HG02798 (cell line): ENCODE measurements around the gene QRICH2.
"Not testable (repeated sequence)": the region's sequence is repeated elsewhere in the genome, so short reads cannot be mapped to it uniquely, and the experiment has no call there.

ENCODE experiments used
- ATAC-seq: cut with Tn5 transposase; IDR thresholded peaks from one replicate; pipeline ENCODE4 v1.9.1; 2021; ENCODE audit warnings: mild to moderate bottlenecking; ENCODE audit not compliant: unreplicated experiment, poor library complexity

Gene QRICH2

DNA sequence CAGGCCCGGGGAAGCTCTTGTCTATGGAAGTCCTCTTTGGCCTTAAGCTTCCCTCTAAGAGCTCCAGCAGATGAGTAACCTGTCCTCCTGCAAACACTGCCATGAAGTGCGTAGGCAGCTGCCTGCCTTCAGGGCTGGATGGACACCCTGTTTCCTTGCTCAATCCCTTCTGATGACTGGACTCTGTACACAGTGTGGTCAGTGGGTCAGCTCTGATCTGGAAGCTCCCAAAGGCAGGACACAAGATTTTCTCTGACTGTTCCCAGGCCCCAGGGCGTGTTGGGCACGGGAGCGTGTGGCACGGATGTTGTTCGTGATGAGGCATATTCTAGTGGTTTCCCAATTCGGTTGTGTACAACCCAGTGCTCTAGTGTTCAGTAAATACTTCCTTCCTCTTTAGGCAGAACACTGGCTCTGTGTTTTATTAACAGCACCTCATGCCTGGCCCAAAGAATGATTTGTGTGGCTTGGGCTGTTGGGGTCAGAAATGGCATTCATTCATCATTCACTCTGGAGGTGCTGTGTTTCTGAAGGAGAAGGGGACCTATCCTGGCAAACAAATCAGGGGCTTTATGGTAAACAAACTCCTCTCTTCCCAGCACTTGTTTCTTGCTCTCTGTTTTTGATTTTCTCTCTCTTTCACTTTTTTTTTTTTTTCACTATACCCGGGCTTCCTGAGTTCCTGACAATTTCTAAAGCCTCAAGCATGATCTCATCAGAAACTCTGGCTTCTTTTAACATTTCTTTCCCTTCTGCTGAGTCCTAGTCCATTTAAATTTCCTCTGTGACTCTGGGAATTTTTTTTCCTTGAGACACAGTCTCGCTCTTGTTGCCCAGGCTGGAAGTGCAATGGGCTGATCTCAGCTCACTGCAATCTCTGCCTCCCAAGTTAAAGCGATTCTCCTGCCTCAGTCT, 55.8 kb downstream of the QRICH2 start:
- ATAC-seq: no peak

DNA sequence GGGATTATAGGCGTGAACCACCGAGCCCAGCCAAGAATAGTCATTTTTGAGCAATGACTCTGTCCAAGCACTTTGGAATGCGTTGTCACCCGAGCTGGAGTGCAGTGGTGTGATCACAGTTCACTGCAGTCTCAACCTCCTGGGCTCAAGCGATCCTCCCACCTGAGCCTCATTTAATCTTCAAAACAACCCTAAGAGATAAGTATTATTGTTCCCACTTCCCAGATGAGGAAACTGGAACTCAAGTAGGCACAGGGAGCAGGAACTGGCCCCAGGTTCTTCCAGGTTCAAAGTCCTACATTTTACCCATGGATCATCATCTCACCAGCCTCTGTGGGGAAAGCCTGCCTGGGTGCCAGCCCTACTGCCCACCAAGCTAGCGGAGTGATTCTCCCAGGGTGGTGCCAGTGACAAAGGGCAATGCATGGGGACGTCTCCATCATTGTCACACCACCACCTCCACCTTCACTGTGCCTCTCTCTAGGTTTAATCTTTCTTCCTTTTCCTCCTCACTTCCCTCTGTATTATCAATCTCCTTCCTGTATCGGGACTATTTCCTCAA, 56.5 kb downstream of the QRICH2 start:
- no peak for ATAC-seq

DNA sequence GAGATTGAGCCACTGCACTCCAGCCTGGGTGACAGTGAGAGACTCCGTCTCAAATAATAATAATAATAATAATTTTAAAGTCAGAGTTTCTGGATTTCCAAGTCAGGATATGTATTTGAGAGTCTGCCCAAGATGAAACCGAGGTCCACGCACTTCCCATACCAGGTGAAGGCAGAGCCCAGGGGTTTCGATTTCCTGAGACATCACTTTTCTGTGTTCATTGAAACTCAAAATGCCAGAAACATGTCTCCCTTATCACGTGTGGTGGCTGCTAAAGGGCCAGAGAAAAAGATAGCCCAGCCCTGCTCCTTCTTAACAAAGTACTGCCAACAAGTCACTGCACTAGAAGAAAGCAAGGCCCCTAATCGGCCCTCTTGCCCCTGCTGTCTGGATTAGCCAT, 57.9 kb downstream of the QRICH2 start:
- ATAC-seq: no peak

DNA sequence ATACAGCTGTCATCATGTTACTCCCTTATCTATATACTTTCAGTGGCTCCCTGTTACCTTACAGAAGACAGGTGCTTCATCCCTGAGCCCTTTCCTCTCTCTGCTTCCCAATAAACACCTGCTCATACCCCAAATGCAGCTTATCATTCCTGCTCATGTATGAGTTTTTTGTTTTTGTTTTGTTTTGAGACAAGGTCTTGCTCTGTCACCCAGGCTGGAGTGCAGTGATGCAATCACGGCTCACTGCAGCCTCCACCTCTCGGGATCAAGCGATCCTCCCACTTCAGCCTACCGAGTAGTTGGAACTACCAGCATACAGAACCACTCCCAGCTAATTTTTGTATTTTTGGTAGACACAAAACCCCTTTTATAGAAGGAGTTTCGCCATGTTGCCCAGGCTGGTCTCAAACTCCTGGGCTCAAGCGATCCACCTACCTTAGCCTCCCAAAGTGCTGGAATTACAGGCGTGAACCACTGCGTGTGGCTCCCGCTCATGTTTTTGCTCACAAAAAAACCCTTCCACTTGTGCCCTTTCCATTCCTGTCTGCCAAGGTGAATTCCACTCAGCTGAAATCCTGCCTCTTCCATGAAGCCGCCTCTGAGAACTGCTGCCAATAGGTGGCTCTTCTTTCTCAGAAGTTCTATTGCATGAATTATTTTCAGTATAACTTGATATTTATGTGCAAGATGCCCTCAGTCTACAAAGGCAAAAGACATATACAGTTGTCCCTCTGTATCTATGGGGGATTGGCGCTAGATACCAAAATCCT, 59.9 kb downstream of the QRICH2 start:
- ATAC-seq: no peak

DNA sequence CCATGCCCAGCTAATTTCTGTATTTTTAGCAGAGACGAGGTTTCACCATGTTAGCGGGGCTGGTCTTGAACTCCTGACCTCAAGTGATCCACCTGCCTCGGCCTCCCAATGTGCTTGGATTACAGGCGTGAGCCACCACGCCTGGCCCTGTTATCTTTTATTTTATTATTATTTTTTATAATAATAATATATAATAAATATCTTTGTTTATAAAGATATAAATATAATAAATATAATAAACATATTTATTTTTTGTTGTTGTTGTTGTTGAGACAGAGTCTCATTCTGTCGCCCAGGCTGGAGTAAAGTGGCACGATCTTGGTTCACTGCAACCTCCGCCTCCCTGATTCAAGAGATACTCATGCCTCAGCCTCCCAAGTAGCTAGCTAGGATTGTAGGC, 60.8 kb downstream of the QRICH2 start:
- ATAC-seq: no peak

DNA sequence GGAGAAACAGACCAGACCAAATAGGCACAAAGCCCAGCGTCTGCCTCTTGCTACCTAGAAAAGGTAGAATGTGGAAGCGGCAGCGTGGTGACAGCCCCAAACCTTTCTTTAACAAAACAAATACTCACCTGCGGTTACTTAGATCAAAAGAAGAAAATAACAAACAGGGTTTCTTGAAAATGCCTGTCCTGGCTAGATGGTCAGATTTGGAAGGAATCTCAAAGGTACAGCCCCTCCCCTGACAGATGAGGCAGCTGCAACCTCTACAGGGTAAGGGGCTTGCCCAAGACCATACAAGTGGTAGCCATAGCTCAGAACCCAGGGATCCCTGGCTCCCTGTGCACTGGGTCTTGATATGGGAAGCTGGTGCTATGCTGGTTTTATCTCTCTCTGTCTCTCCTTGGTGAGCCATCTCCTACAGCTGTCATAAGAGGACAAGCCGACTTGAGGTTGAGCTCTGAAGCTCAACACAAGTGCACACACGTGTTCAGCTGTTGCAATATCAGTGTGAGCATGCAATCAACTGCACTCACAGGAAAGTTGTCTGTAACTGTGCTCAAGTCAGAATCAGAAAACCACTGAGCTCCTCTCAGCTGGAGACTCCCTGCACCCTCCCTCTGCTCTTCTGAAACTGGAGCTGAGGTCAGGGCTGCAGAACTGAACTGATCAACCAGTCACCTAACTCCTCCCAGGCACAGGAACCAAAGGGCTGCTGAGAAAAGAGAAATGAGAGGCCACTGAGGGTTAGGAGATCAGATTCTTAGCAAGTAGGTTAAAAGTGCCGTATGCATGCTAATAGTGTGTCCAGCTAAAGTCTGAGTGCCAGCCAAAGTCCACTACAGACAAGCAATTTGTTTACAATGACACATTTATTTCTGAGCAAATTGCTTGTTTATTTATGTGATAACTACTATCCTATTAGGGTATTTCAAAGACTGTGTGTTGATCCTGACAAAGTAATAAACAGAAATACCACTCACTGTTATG, 61.7 kb downstream of the QRICH2 start:
- ATAC-seq: peak; percentile 98

DNA sequence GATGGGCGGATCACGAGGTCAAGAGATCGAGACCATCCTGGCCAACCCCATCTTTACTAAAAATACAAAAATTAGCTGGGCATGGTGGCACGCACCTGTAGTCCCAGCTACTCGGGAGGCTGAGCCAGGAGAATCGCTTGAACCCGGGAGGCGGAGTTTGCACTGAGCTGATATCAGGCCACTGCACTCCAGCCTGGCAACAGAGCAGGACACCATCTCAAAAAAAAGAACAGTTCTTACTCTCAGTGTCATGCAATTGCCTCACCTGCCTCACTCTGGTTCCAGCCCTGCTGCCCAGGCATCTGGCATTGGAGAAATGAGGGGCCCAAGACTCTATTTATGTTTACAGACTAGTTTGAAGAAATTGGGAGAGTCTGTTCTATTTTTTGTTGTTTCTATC, 63.4 kb downstream of the QRICH2 start:
- ATAC-seq: not testable (repeated sequence)

DNA sequence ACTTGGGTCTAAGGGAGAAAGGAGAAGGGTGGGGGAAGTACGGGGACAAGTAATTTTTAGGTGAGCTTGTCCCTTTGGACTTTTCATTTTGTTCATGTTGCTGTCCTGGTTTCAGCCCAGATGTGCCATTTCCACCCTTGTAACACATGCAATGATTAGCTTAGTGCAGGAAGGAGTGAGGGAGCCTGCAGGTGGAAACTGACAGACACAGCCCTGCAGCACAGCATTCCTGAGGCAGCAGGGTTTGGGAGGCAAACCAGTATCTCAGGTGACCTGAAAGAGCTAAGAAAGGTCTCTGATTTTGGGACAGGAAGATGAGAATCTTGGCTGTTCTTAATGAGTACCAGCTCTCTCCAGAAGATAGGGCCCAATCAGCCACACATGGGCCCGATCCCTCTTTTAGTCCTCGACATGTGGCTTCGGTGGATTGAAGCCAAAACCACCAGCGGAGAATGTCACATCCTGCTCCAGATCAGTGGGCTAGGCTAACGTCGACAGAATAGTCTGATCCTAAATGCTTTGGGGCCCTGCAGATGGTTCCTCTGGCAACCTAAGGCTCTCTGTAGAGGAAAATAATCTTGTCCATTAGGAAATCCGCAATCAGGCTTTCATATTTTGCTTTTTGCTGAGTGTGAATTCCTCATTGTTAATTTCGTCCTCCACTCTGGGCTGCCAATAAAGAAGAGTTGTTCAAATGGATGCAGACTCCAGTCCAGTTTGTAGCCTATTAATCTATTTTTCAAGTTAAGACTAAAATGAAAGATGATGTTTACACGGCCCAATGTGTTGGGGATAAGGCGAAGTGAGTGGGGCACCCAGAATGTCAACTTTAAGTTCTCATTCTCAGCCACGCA, 64.0 kb downstream of the QRICH2 start:
- ATAC-seq: no peak

DNA sequence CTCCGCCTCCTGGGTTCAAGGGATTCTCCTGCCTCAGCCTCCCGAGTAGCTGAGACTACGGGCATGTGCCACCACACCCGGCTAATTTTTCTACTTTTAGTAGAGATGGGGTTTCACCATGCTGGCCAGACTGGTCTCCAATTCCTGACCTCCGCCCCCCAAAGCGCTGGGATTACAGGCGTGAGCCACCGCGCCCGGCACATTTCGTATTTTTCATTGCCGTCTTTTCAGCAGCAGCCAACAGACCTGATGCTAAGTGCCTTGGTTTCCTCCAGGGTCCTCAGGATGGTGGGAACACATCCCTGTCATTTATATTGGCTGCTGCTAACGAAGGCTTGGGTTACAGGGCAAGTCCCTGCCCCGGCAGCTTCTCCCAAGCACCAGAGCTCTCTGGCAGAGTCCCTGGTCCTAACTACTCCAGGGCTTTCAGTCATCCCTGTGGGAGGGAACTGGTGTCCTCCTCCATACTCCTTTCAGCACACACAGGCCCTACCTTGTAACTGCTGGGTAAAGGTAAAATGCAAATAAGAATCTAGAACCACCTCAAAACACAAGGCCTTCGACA, 66.3 kb downstream of the QRICH2 start:
- no peak for ATAC-seq

DNA sequence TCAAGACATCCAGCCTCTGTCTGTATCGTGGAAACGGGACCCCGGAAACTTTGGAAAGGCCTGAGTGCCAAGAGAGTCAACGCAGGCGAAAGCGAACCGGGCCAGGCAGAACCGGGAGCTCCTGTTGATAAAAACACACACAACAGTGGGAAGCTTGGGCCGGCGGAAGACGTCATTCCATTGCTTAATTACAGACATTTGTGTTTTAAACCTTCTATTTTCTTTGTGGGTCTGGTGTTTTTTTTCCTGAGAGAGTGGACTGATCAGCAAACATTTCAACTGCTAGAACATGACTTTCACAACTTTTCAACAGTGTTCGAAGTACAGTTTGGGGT, 66.9 kb downstream of the QRICH2 start:
- ATAC-seq: no peak

DNA sequence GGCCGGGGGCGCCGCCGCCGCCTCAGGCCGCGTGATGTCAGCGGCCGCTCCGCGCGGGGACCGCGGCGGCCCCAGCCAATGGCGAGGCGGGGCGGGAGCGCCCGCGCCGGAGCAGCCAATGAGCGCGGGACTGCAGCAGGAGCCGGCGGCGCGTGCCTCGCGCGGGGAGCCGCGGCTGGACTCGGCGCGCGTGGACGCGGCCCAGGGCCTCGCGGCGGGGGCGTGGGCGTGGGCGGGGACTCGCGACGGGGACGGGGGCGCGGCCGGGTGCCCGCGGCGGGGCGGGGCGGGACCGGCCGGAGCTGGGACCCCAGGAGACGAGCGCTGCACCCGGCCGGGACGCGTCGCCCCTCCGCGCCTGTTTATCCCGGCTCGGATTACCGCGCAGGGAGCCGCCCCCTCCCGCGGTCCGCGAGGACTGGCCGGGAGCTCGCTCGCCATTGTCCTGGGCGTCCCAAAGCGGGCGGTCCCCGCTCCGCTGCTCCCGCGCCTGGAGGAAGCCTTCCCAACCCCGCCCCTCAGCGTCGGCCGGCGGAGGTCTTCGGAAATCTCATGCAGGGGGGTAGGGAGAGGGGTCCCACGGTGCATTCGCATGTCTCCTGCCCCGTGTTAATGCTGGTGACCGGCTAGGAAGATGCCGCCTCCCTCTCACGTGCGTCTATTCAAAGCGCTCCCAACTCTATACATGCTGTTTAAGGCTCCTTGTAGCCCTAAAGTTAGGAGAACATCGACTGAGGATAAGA, 67.4 kb downstream of the QRICH2 start, which contains the start of gene RNF157:
Gene RNF157, minus strand, starts transcription at position 33 of the 743 bp plus-strand sequence. CDS start 253 bp downstream, outside the sequence.
- peak; percentile 89 for ATAC-seq

DNA sequence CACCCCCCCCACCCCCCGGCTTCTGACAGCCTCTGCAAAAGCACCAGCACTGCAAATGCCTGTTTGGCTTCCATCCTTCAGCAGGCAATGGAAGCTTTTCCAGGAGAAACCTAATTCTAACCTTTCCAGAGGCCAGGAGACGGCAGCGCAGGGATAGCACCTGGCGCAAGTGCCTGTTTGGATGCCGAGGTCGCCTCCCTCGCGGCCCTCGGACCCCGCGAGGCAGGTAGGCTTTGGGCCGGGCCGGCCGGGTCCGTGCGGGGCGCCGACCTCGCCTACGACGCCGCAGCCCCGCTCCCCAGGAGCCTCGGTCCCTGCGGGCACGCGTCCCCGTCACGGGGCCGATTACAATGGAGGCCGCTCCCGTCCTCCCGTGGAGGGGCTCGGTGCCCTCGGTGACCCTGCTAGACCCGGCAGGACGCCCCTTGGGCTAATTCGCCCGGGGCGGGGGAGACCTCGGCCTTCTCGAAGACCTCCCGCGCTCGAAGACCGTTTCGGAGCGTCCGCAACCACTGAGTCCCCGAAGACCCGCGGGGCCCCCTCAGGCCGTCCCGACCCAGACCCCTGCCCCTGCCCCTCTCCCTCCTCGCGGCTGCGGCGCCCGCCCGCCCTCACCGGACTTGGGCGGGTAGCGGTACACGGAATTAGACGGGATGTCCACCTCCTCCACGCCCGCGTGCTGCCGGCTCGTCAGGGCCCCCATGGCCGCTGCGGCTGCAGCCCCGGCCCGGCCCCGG, 68.4 kb downstream of the QRICH2 start:
- ATAC-seq: peak; percentile 5

DNA sequence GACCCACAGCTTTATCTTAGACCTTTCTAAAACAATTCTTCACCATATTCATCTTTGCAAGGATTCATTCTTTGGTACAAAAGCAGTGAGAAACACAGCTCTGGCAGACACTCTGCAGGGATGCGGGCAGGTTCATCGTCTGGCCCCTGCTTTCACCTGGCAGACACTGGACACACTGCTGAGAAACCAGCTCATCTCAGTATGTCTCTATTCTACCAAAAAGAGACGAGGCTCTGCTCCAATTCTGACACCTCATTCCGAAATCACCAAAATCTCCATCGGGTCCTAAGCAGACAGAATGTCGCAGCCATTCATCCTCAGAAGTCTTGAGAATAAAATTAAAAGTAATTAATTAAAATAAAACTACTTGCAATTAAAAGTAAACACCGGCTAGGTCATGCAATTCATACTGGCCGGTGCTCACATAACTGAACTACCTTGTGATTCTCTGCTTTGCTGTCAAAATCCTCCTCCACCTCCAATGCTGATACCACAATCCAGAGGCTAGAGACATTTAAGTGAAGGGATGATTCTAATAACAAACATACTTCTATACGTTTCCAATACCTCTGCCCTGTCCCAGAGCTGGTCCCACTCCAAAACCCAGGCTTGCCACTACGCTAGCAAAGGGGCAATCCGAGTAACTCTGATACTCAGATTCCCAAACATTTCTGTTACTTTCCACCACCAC, 69.1 kb downstream of the QRICH2 start:
- ATAC-seq: no peak

DNA sequence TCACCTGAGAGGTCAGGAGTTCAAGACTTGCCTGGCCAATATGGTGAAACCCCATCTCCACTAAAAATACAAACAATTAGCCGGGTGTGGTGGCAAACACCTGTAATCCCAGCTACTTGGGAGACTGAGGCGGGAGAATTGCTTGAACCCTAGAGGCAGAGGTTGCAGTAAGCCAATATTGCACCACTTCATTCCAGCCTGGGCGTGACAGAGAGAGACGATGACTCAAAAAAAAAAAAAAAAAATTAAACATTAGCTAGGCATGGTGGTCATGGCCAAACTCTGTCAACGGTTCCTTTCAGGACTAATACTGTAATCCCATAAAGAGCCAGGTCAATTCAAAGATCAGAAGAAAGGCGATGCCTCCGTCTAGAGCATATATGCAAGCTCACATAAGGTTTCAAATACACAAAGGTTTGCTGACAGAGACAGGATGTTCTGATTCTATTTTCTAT, 70.2 kb downstream of the QRICH2 start:
- no peak for ATAC-seq

DNA sequence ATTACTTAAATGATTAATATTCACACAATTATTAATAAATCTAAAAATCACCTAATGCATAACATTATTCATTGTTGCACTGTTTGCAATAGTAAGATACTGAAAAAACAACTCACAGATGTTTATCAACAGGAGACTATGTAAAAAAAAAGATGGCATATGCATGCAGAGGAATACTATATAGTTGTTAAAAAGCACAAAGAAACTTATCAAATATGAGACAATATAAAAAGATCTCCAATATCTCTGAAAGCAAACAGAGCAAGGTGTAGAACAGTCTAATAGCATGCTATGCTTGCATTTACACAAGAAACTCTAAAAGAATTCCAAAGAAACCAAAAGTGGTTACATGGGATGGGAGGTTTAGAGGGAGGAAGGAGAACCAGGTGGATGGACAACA, 71.5 kb downstream of the QRICH2 start:
- no peak for ATAC-seq

DNA sequence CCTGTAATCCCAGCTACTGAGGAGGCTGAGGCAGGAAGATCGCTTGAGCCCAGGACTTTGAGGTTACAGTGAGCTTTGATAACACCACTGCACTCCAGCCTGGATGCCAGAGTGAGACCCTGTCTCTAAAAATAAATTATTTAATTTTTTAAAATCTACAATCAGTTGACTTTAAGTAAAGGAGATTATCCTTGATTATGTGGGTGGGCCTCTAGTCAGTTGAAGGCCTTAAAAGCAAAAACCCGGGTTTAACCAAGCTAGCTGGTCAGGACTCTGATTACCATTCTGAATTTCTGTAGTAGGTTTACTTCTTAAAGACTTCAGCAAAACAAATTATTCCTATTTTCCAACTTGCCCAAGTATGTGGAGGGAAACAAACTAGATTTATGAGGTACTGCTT, 72.2 kb downstream of the QRICH2 start:
- no peak for ATAC-seq

DNA sequence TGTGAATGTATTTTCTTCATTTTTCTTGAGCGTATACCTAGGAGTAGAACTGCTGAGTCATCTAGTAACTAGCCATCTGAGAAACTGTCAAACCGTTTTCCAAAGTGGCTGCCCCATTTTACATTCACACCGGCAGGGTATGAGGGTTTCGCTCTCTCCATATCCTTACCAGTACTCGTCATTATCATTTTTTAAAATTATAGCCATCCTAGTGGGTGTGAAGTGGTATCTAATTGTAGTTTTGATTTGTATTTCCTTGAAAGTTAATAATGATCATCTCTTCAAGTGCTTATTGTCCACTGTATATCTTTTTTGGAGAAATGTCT, 73.8 kb downstream of the QRICH2 start:
- peak; percentile 54 for ATAC-seq
